ENCODE results near the gene KRABD2.
"Not testable (repeated sequence)": the region's sequence is repeated elsewhere in the genome, so short reads cannot be mapped to it uniquely, and the experiment has no call there.

Gene KRABD2

GRCh38 chr17:8376271-8377067, at the start of gene KRABD2:
KRABD2 (minus strand) TSS chr17:8376704.
- FAIRE-seq, result no peak

- no peak for FAIRE-seq
Observed at GRCh38 chr17:8421571-8421970, 45.1 kb upstream of the KRABD2 start.

- no peak for FAIRE-seq
Observed at GRCh38 chr17:8420041-8420934, 43.8 kb upstream of the KRABD2 start.

DNA sequence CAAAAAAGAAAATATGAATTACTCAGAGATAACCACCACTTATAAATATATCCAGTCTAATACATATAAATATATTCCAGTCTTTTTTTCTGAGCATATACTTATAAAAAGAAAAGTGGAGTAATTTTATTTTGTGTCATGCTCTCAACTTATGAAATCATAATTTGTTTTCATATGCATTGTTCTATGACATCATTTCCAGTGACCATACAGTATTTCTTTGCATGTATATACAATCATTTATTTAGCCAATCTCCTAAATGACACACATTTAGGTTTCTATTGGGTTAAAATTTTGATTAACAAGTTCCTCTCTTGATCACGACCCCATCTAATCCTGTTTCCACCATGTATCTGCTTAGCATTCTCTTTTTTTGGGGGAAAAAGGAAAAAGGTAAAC, 42.8 kb upstream of the KRABD2 start:
- FAIRE-seq, result peak; percentile 80

DNA sequence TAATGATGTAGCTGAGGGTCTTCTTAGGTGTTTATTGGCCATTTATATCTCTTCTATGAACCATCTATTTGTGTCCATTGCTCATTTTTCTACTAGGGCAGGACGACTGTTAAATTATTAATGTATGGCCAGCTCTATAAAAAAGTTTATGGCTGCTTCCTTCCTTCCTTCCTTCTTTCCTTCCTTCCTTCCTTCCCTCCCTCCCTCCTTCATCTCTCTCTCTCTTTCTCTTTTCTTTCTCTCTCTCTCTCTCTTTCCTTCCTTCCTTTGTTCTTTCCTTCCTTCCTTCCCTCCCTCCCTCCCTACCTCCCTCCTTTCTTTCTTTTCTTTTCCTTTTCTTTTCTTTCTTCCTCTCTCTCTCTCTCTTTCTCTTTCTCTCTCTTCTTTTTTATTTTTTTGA, 42.0 kb upstream of the KRABD2 start:
- no peak for FAIRE-seq

DNA sequence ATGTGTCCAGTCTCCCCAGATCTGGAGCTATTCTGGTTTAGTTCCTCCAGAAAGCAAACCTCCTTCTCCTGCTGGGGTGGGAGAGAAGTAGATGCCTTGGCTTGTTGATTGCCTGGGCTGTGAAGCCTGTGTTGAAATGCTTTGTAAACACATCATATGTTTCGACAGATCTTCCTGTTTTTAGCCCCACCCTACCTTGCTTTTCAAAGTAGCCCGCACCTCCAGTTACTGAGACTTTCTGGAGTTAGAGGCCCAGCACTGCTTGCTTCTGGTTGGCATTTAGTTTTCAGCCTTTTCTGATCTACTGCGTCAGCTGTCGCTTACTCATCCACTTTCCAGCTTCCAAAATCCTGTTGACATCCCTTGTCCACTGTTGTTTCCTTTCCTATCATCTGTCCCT, 41.3 kb upstream of the KRABD2 start:
- FAIRE-seq, result no peak

DNA sequence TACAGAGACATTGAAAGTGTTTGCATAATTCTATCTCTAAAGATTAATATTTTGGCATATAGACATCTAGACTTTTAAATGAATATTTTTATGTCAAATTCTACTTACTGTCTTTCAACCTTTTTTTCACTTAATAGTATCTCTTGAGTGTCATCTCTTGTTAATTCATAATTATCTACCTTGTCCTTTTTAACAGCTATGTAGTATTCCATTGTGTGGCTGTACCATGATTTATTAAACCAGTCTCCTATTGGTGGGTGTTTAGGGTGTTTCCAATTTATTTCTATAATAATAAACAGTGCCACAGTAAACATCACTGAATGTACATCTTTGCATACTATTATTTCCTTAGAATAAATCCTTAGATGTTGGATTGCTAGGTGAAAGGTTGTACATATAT, 37.4 kb upstream of the KRABD2 start:
- FAIRE-seq, result no peak

DNA sequence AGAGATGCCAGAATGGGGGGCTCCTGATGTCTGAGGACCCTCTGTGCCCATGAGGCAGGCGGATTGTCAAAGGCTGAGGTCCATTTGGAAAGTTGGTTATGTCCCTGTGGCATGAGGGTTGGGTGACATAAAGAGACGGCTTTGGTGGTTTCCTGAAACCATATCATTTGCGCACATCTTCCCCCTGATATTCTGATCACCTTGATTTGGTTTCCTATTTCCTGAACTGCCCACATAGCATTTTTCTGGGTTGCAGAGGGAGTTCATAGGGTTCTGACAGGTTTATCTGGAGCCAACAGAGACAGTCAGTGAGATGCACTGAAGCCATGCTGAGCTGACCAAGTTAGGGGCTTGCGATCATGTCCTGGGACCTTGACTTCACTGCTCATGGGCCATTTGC, 36.8 kb upstream of the KRABD2 start:
- FAIRE-seq, result no peak

GRCh38 chr17:8412089-8412488, 35.6 kb upstream of the KRABD2 start:
- no peak for FAIRE-seq

DNA sequence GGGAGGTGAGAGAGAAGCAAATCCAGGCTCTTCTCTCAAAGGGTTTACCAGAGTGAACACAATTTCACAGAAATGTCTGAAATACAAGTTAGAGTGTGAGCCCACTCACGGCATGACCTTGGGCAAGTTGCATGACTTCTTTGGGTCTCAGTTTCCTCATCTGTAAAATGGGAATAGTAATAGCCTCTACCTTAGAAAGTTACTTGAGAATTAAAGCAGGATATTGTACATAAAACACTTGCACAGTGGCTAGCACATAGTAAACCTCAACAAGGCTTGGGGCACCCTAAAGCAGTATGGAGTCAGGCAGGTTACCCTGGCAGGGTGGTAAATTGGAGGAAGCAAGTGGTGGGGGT, 34.4 kb upstream of the KRABD2 start:
- FAIRE-seq, result no peak

- FAIRE-seq, result no peak
Observed at GRCh38 chr17:8409966-8410882, 33.7 kb upstream of the KRABD2 start.

- no peak for FAIRE-seq
Observed at GRCh38 chr17:8408371-8408770, 31.9 kb upstream of the KRABD2 start.

- no peak for FAIRE-seq
Observed at GRCh38 chr17:8406174-8406573, 29.7 kb upstream of the KRABD2 start.

DNA sequence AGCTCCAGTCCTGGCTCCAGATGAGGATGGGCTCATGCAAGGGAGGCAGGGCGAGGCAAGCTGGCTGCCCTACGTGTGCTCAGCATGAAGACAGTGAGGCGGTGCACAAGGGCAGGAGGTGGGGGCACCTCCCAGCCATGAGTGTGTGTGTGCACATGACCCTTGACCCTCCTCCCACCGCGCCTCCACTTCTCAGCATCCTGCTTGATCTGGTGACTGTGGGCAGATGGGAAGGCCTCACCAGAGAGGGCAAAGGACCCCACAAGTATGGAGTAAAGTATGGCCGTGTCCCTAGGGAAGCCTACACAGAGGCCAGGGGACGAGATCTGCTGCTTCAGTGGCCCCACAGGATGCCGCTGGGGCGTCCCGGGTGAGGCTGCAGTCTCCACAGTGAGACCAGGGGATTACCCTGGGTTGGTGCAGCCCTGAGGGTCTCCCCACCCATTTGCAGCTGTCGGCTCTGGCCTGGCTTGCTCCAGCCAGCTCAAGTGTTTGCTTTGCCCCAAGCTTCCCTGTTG, 29.1 kb upstream of the KRABD2 start:
- no peak for FAIRE-seq

GRCh38 chr17:8402921-8403536, 26.5 kb upstream of the KRABD2 start:
- no peak for FAIRE-seq

DNA sequence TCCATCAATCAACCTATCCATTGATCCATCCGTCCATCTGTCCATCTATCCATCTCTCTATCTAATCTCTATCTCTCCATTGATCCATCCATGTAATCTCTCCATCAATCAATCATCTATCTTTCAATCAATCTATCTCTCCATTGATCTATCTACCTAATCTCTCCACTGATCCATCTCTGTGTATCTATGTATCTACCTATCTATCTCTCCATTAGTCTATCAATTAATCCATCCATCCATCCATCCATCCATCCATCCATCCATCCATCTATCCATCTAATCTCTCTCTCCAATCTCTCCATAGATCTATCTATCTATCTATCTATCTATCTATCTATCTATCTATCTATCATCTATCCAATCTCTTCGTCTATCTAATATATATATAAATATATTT, 24.6 kb upstream of the KRABD2 start:
- no peak for FAIRE-seq

- FAIRE-seq, result no peak
Observed at GRCh38 chr17:8398980-8399379, 22.5 kb upstream of the KRABD2 start.

GRCh38 chr17:8397636-8398035, 21.1 kb upstream of the KRABD2 start, which contains the start of gene RNF222:
RNF222 (minus strand) TSS chr17:8397827; CDS start chr17:8393461, 4,366 bp downstream.
- FAIRE-seq, result no peak

DNA sequence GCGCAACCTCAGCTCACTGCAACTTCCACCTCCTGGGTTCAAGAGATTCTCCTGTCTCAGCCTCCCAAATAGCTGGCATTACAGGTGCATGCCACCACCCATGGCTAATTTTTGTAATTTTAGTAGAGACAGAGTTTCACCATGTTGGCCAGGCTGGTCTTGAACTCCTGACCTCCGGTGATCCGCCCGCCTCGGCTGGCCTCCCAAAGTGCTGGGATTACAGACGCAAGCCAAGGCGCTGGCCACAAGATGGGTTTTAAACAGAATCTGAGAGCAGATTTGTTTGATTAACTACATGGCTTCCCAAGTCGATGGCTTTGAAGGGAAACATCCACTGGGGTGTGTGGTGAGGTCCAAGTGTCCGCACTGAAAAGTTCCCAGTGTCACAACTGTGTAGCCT, 18.0 kb upstream of the KRABD2 start:
- not testable (repeated sequence) for FAIRE-seq

DNA sequence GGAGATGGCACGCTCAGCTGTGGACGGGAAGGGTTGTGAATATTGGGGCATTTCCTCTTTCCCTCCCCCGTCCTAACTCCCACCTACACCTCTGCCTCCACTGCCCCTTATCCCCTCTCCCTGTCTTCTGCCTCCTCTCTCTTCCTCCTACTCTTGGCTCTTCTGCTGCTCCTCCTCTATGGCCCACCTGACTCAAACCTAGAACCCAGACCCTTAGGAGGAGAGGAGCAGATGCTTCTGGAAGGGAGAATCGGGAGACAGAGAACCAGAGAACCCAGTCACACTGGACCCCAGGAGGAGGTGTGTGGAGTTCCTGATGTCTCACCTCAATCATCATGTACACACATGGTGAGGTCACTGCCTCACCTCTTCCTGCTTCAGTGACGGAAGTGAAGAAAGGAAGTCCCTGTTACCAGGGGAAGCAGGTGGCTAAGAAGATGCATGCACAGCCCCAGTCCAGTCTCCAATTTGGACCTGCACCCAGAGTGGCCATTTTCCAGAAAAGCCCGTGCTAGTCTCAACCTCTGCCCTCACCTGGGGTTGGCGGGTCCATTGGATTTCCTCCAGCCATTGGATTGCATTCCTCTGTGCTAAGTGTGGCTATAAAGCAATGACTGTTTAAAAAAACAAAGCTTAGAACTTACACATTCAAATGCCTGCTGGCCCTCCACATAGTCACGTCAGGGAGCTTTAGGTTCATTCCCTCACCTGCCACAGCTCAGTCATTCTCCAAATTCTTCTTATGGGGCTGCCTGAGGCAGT, 17.1 kb upstream of the KRABD2 start:
- FAIRE-seq, result no peak
